Measurements from ENCODE around the gene MCEMP1. TPM values are rescaled to one million over a fixed set of nuclear protein-coding genes. Genes with fewer than 3 reads are reported as not detected.

The MCEMP1 gene
- total RNA-seq, 2 experiments from 2014 or later: 0.22 TPM; not detected in 1

DNA sequence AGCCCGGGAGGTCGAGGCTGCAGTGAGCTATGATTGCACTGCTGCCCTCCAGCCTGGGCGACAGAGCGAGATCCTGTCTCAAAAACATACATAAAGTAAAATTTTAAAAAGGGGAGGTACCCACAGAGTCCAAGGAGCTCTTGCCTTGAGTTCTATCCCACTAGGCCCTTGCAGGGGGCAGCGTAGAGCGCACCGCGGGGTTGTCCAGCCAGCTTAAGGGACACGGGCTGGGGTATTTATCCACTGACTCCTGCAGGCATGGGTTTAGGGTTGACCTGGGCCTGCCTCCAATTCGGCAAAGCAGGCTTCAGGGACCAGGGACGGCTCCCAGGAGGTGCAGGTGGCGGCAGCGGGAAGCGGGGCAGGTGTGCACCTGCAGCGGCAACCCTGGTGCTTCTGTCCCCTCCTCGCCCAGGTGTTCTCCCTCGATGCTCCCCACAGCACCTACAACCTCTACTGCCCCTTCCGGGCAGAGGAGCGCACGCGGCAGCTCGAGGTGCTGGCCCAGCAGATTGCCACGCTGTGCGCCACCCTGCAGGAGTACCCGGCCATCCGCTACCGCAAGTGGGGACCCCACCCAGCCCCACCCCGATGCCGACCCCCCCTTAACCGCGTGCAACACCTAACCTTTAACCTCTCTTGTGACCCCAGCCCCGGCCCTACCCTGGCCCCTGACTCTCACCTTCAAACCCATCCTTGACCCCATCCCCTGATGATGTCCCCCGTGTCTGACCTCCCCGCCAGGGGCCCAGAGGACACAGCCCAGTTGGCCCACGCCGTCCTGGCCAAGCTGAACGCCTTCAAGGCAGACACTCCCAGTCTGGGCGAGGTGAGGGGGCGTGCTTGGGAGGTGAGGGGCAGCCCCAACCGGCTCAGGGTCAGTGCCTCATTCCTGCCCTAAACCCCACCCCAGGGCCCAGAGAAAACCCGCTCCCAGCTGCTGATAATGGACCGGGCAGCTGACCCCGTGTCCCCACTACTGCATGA lies 35.3 kb upstream of the MCEMP1 start:
- CTCF ChIA-PET (ENCODE audit: unreplicated experiment): interaction anchor here (0.5 to 0.7 kb wide), 2 partner anchors 36 kb away, joined by 3 read pairs; no protein-coding TSS in a partner anchor
- no peaks in the 10 kb centered on the region; the same call in 1 of the 2 replicates for H3K79me2 ChIP-seq (ENCODE audit: insufficient read depth, low read depth, low read length)
- no peak overlapping the region for H2AFZ ChIP-seq (ENCODE audit: low read length)
- no peak overlapping the region for H3K4me2 ChIP-seq (ENCODE audit: low read length)
- DNase-seq (ENCODE audit: low spot score): no peak
- H3K27ac ChIP-seq (ENCODE audit: low read depth, low read length, poor library complexity, severe bottlenecking): no peak overlapping the region
- no peaks in the 10 kb centered on the region for H4K20me1 ChIP-seq (ENCODE audit: insufficient read depth, low read length)
- H3K4me3 ChIP-seq (ENCODE audit: low read depth, low read length, poor library complexity, severe bottlenecking): no peak overlapping the region
- H3K9me3 ChIP-seq (ENCODE audit: low read length): no peaks in the 10 kb centered on the region
- H3K4me1 ChIP-seq (ENCODE audit: insufficient read depth, low read length, poor library complexity, severe bottlenecking): peaks cover 10% of the 10 kb centered on the region
- intact Hi-C loops (cut with micrococcal nuclease; ENCODE audit: unreplicated experiment): no loop called here
- no peak for TF ChIP-seq EZH2phosphoT487 (IDR thresholded peaks at IDR 0.05; ENCODE audit: borderline replicate concordance, low read depth, low read length)
- TF ChIP-seq, protein P1, sequence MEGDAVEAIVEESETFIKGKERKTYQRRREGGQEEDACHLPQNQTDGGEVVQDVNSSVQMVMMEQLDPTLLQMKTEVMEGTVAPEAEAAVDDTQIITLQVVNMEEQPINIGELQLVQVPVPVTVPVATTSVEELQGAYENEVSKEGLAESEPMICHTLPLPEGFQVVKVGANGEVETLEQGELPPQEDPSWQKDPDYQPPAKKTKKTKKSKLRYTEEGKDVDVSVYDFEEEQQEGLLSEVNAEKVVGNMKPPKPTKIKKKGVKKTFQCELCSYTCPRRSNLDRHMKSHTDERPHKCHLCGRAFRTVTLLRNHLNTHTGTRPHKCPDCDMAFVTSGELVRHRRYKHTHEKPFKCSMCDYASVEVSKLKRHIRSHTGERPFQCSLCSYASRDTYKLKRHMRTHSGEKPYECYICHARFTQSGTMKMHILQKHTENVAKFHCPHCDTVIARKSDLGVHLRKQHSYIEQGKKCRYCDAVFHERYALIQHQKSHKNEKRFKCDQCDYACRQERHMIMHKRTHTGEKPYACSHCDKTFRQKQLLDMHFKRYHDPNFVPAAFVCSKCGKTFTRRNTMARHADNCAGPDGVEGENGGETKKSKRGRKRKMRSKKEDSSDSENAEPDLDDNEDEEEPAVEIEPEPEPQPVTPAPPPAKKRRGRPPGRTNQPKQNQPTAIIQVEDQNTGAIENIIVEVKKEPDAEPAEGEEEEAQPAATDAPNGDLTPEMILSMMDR (conservative IDR thresholded peaks at IDR 0.05; ENCODE audit: low read length): peak; percentile 39; the same call in 1 of the 2 replicates
- POLR2A ChIA-PET: no interaction called here
- no peaks in the 10 kb centered on the region for H3K36me3 ChIP-seq (ENCODE audit: insufficient read depth, low read length)
- no peaks in the 10 kb centered on the region for H3K9me2 ChIP-seq (ENCODE audit: insufficient read depth, low read length)
- no TSS peak for BruUV-seq (replicated peaks)

DNA sequence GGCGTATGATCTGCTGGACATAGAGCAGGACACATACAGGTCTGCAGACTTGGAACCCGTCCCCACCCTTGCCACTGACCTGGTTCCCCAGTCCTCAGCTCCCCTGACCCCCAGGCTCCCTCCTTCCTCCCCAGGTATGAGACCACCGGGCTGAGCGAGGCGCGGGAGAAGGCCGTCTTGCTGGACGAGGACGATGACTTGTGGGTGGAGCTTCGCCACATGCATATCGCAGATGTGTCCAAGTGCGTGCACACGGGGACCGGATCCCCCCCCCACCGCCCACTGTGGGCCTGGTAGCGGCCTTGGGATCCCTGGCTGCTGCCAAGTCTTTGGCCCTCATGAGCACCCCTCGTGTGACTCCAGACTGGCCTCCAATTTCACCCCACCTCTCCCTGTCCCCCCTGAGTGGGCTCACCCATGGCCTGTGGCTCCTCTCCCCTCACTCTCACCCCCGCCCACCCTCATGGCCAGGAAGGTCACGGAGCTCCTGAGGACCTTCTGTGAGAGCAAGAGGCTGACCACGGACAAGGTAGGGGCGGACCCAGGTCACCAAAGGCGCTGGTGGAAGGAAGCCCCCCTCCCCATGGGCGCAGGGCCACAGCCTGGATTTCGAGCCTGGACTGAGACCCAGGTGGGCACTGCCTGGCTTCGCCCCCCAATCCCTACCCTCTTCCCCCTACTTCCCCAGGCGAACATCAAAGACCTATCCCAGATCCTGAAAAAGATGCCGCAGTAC lies 34.4 kb upstream of the MCEMP1 start:
- Histone ChIP-seq H4K20me1 (ENCODE audit: insufficient read depth, low read length) (no peaks in the 10 kb centered on the region), H3K9me3 (ENCODE audit: low read length) (no peaks in the 10 kb centered on the region), H3K4me1 (ENCODE audit: insufficient read depth, low read length, poor library complexity, severe bottlenecking) (peaks cover 8% of the 10 kb centered on the region), H3K4me3 (ENCODE audit: low read depth, low read length, poor library complexity, severe bottlenecking) (no peak overlapping the region), H3K9me2 (ENCODE audit: insufficient read depth, low read length) (no peaks in the 10 kb centered on the region), H3K79me2 (ENCODE audit: insufficient read depth, low read depth, low read length) (no peaks in the 10 kb centered on the region; the same call in 1 of the 2 replicates), H3K36me3 (ENCODE audit: insufficient read depth, low read length) (no peaks in the 10 kb centered on the region), H2AFZ (ENCODE audit: low read length) (no peak overlapping the region), H3K27ac (ENCODE audit: low read depth, low read length, poor library complexity, severe bottlenecking) (no peak overlapping the region), H3K4me2 (ENCODE audit: low read length) (no peak overlapping the region)
- BruUV-seq (replicated peaks): no TSS peak
- CTCF ChIA-PET (ENCODE audit: unreplicated experiment): interaction anchor here (0.5 kb wide), 1 partner anchor 37 kb away, joined by 3 read pairs; no protein-coding TSS in a partner anchor
- POLR2A ChIA-PET: no interaction called here
- intact Hi-C loops (cut with micrococcal nuclease; ENCODE audit: unreplicated experiment): no loop called here
- no peak for DNase-seq (ENCODE audit: low spot score)
- TF ChIP-seq, protein P1 (conservative IDR thresholded peaks at IDR 0.05; ENCODE audit: low read length): no peak
- TF ChIP-seq EZH2phosphoT487 (IDR thresholded peaks at IDR 0.05; ENCODE audit: borderline replicate concordance, low read depth, low read length): no peak
